Dedifferentiated amniotic fluid mesenchymal stem cell (primary cell): ENCODE measurements around the gene LARP1.
A peak's percentile ranks its signal among the peaks of the same experiment; 100 is the strongest.

Experiments used
- DNase-seq: peaks from one replicate; pipeline ENCODE4 v3.0.0-alpha.2; 2016; ENCODE audit errors: extremely low spot score

LARP1 gene

GRCh38 chr5:154858297-154858971 lies 103.3 kb downstream of the LARP1 start, which contains the start of gene CNOT8:
Gene CNOT8 (plus strand): TSS chr5:154858627. CDS start chr5:154863279, 4,652 bp downstream.
- DNase-seq: peak; percentile 94

- no peak for DNase-seq
Observed at GRCh38 chr5:154858972-154859871, 104.0 kb downstream of the LARP1 start.

GRCh38 chr5:154860123-154860522 lies 104.9 kb downstream of the LARP1 start:
- peak; percentile 42 for DNase-seq

- DNase-seq: no peak
Observed at GRCh38 chr5:154860765-154861164, 105.6 kb downstream of the LARP1 start.

GRCh38 chr5:154861946-154862345 lies 106.8 kb downstream of the LARP1 start:
- DNase-seq: no peak

- DNase-seq: no peak
Observed at GRCh38 chr5:154862766-154863165, 107.6 kb downstream of the LARP1 start.

GRCh38 chr5:154863291-154864080 lies 108.3 kb downstream of the LARP1 start:
- DNase-seq: no peak

- no peak for DNase-seq
Observed at GRCh38 chr5:154865466-154866184, 110.4 kb downstream of the LARP1 start.

GRCh38 chr5:154866841-154867240 lies 111.7 kb downstream of the LARP1 start:
- DNase-seq: no peak
